Adrenal gland (tissue), 12 donors: Measurements from ENCODE around the gene C1QTNF8. TPM values are rescaled to one million over a fixed set of nuclear protein-coding genes. Genes with fewer than 3 reads are reported as not detected.

ENCODE experiments used
- DNase-seq, 7 donors: peaks; one replicate each; pipeline ENCODE4 v3.0.0-alpha.2; 2019 to 2020
- H3K27ac ChIP-seq, 5 donors: fragments of 200-600 bp; sonication (generic) in 4 of 5; 1 replicate in 3 of 5; 2 replicates in 2 of 5; pipeline versions ENCODE4 v1.5.1 to v1.8.0; 2016 to 2020; ENCODE audit warnings: mild to moderate bottlenecking in 1 of 5
- H3K27me3 ChIP-seq: fragments of 200-600 bp; 2 replicates; pipeline ENCODE4 v1.8.0; 2021
- H3K36me3 ChIP-seq, 2 donors: fragments of 200-600 bp; replicated peaks in 1 of 2; 1 replicate in 1 of 2; 2 replicates in 1 of 2; pipeline versions ENCODE4 v1.5.1 to v1.8.0; 2018 to 2022
- H3K4me1 ChIP-seq, 2 donors: fragments of 200-600 bp; replicated peaks in 1 of 2; 1 replicate in 1 of 2; 2 replicates in 1 of 2; pipeline versions ENCODE4 v1.5.1 to v1.8.0; 2018 to 2021
- H3K4me3 ChIP-seq, 4 donors: fragments of 200-600 bp; sonication (generic) in 3 of 4; one replicate each; pipeline ENCODE4 v1.5.1; 2016 to 2018
- H3K9me3 ChIP-seq, 3 donors: fragments of 200-600 bp; sonication (generic) in 1 of 3; replicated peaks in 1 of 3; 1 replicate in 2 of 3; 2 replicates in 1 of 3; pipeline versions ENCODE4 v1.5.1 to v1.8.0; 2016 to 2021
- POLR2A ChIP-seq, 2 donors: fragments of 450-650 bp; IDR thresholded peaks; one replicate each; pipeline ENCODE4 v1.6.1; 2017; ENCODE audit warnings: antibody characterized with exemption in 2 of 2, mild to moderate bottlenecking in 2 of 2, moderate library complexity in 1 of 2
- WGBS, 4 donors: extraction: QIAGEN DNeasy Blood & Tissue Kit in 2 of 4; methylation state at CpG; one replicate each; pipeline versions ENCODE4 v1.1.5 to v1.1.7; 2013 to 2017; 5-methylcytosine and 5-hydroxymethylcytosine counted together
- intact Hi-C, 2 donors: fragments of 100-400 bp; cut with DNase I; formaldehyde crosslinking; loops; one replicate each; pipeline versions ENCODE4 v1.14.1 to v1.15.0; 2022 to 2023
- polyA plus RNA-seq, 3 donors: library from polyadenylated mRNA; stranded (reverse); fragments of 200-250 nt in 2 of 3; fragments of 350-450 nt in 1 of 3; fragmentation: Illumina TruSeq in 1 of 3; extraction: RNeasy Lipid Tissue Mini Kit (QIAGEN cat#74804) in 1 of 3; gene quantifications; one replicate each; pipeline ENCODE4 v1.2.3, GENCODE V29; 2013 to 2014
- total RNA-seq, 9 donors: library from RNA; depleted of rRNA in 4 of 9; stranded (reverse); fragments of >200 nt in 4 of 9; fragments of 120-200 nt in 1 of 9; fragmentation: NEBNext Ultra II Directional in 1 of 9; extraction: Animal tissue kit (Norgen Biotek cat#: 25700) in 1 of 9; gene quantifications; one replicate each; pipeline versions ENCODE4 v1.1.0 to v1.2.4, GENCODE V29; 2013 to 2023
- TF ChIP-seq, protein P1 (sequence below), 6 experiments: fragments of 450-650 bp in 4 of 6; fragments of 200-600 bp in 2 of 6; sonication (generic) in 1 of 6; IDR thresholded peaks; 1 replicate in 5 of 6; 2 replicates in 1 of 6; pipeline versions ENCODE4 v1.5.1 to v1.8.0; 2016 to 2021; ENCODE audit warnings: antibody characterized with exemption in 6 of 6, mild to moderate bottlenecking in 2 of 6, moderate library complexity in 1 of 6
- donor health status: healthy with polysubstance abuse.
- donor health status: Bipolar disorder and iron deficiency.
- donor health status: DM: yes; HTN: yes; CAD: no.
- donor health status: DM: no; HTN: no; CAD: no.
- donor health status: DM: no; HTN: no; CAD: no.
- donor health status: DM: yes; HTN: yes; CAD: no.

Gene C1QTNF8
- total and polyA plus RNA-seq, 12 donors = 0.14 to 0.64 (median 0.25) TPM; not detected in 8

DNA sequence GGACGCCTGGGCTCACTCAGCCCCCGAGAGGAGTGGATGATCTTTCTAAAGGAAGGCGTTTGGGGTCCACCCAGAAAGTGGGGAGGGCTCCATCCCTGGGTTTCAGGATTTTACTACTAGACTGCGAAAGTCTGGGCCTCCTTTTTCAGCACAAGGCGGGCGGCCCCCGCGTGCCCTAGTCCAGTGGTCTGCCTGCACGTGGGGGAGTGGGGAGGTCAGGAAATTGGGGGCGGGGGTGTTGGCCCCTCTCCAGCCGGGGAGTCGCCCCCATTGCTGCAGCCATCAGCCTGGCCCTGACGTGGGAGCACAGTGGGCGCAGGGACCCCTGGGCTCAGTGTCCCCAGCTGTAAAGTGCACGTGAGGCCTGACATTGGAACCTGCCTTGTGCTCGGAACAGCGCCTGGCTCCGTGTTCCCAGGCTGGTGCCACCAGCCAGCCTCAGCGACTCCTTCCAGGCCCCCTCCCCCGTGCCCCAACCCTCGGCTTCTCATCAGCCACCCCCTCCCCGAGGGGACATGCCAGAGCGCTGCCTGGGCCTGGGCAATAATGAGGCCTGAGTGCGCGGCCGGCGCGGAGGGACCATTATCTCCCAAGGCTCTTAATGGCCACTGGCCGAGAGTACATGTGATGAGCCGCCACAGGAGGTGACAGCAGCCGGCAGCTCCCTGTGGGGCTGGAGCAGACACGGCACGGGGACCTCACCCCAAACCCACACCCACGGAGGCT lies 2.4 kb upstream of the C1QTNF8 start:
- 52 to 73% (median 58%) methylated on average over 9 to 34 of the region's 34 CpGs for WGBS, 4 donors
- Histone ChIP-seq H3K4me1 (peaks cover 0 to 13% of the 10 kb centered on the region in 2 donors), H3K36me3 (no peaks in the 10 kb centered on the region), H3K27me3 (peaks cover 5% of the 10 kb centered on the region), H3K27ac (no peak overlapping the region), H3K9me3 (no peaks in the 10 kb centered on the region), H3K4me3 (no peak overlapping the region)
- no peak for DNase-seq
- no peak for TF ChIP-seq POLR2A (IDR thresholded peaks at IDR 0.05)
- TF ChIP-seq, protein P1, sequence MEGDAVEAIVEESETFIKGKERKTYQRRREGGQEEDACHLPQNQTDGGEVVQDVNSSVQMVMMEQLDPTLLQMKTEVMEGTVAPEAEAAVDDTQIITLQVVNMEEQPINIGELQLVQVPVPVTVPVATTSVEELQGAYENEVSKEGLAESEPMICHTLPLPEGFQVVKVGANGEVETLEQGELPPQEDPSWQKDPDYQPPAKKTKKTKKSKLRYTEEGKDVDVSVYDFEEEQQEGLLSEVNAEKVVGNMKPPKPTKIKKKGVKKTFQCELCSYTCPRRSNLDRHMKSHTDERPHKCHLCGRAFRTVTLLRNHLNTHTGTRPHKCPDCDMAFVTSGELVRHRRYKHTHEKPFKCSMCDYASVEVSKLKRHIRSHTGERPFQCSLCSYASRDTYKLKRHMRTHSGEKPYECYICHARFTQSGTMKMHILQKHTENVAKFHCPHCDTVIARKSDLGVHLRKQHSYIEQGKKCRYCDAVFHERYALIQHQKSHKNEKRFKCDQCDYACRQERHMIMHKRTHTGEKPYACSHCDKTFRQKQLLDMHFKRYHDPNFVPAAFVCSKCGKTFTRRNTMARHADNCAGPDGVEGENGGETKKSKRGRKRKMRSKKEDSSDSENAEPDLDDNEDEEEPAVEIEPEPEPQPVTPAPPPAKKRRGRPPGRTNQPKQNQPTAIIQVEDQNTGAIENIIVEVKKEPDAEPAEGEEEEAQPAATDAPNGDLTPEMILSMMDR (IDR thresholded peaks at IDR 0.05) = no peak
- intact Hi-C loops = loop anchor here in 1 of 2 donors (5.0 kb wide), 1 partner anchor 281 kb away; no protein-coding TSS in a partner anchor

DNA sequence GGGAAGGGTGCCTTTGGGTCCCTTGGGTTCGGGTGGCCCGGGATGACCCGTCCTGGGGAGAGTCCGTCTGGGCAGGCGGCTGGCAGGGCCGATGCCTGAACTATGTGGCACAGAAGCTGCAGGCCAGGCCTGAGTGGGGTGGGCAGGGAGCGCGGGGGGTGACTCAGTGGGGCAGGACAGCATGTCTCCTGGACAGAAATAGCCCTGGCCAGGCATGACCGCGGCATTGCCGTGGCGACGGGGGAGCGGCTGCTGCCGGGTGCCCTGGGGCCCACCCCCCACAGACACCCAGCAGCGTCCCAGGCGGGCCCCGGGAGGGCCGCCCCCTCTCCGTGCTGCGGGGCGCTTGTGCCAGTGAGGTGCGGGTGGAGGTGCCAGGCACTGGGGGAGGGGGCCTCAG lies 1.8 kb upstream of the C1QTNF8 start:
- Histone ChIP-seq H3K36me3 (no peaks in the 10 kb centered on the region), H3K4me3 (no peak overlapping the region), H3K27ac (peak overlapping the region in 1 of 5 donors; percentile 41), H3K27me3 (no peaks in the 10 kb centered on the region), H3K4me1 (peaks cover 0 to 10% of the 10 kb centered on the region in 2 donors), H3K9me3 (no peaks in the 10 kb centered on the region)
- peak; percentile 41 to 94 (median 60) for DNase-seq
- TF ChIP-seq, protein P1 (IDR thresholded peaks at IDR 0.05) = no peak
- TF ChIP-seq POLR2A (IDR thresholded peaks at IDR 0.05) = no peak
- intact Hi-C loops = loop anchor here in 1 of 2 donors (5.0 kb wide), 1 partner anchor 280 kb away; no protein-coding TSS in a partner anchor
- 40 to 71% (median 63%) methylated on average over 8 to 23 of the region's 23 CpGs for WGBS, 4 donors

- WGBS, 4 donors = 69 to 84% (median 76%) methylated on average over 13 to 18 of the region's 18 CpGs; no CpG with 5 or more reads in 1 of the 4 donors
- no peak overlapping the region for H3K4me3 ChIP-seq
- H3K4me1 ChIP-seq = peaks cover 0 to 10% of the 10 kb centered on the region in 2 donors
These were observed 1.1 kb upstream of the C1QTNF8 start for GRCh38 chr16:1097156-1097555.

More at GRCh38 chr16:1097156-1097555, 1.1 kb upstream of the C1QTNF8 start:
- no peak for DNase-seq
- Histone ChIP-seq H3K27ac (peak overlapping the region in 1 of 5 donors; percentile 41), H3K27me3 (no peaks in the 10 kb centered on the region), H3K36me3 (no peaks in the 10 kb centered on the region), H3K9me3 (no peaks in the 10 kb centered on the region)
- intact Hi-C loops = loop anchor here in 1 of 2 donors (5.0 kb wide), 1 partner anchor 280 kb away; no protein-coding TSS in a partner anchor
- no peak for TF ChIP-seq POLR2A (IDR thresholded peaks at IDR 0.05)
- TF ChIP-seq, protein P1 (IDR thresholded peaks at IDR 0.05) = no peak
